ENCODE measurements around the gene CDH12.

Gene CDH12

DNA sequence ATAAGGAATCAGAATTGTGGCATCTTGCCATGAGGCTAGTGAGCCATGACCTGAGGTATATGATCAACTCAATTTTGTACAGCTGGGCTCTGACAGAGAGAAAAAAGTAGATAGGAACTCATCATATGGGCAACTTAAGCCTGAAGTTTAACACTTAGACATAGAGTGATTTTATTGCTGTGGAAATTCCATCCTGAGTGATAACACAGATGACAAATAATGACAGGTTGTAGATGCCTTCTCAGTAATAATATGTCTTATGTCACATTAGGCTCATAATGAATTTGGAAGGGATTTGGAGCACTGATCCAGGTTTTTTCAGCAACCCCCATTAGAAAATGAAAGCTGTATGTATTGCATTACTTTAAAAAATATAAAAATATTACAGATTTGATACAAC is 744.6 kb downstream of the CDH12 start:
- H3K4me1 ChIP-seq (ENCODE audit: control insufficient read depth in 2 of 2, insufficient read depth in 2 of 2, low read length in 2 of 2): no peaks in the 10 kb centered on the region
- H3K36me3 ChIP-seq (ENCODE audit: control insufficient read depth in 2 of 2, insufficient read depth in 2 of 2, low read length in 2 of 2): no peaks in the 10 kb centered on the region
- H3K27ac ChIP-seq (ENCODE audit: low read depth in 2 of 2, low read length in 2 of 2): no peak overlapping the region
- no peak overlapping the region for H3K4me3 ChIP-seq (ENCODE audit: low read length in 2 of 2)
- H3K9ac ChIP-seq (ENCODE audit: low read depth in 1 of 2, low read length in 2 of 2): no peak overlapping the region
- H3K9me3 ChIP-seq (ENCODE audit: control insufficient read depth in 2 of 2, low read length in 2 of 2): no peaks in the 10 kb centered on the region
- H3K27me3 ChIP-seq (ENCODE audit: control insufficient read depth in 2 of 2, insufficient read depth in 2 of 2, low read length in 2 of 2): no peaks in the 10 kb centered on the region

DNA sequence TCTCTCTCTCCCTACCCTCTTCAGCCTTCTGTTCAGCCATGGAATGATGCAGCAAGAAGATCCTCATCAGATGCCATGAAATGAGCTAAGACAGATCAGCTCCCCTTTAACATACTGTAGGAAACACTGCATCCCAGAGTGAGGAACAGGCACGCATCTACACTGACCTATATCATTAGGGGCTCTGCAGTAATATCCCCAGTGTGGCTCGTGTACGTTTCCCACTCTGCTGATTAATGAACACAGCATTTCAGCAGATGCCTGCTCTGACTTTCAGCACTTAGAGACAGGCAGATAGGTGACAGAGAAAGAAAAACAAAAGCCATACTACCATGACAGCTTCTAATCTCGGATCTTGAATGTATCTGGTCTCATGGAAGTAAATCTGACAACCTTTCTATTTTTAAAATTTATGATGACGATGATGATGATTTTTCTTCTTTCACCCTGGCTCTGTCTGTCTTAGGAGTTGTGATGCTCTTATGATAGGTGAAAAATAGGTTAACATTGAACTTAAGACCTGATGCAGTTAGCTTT is 750.3 kb downstream of the CDH12 start:
- Histone ChIP-seq H3K27ac (ENCODE audit: low read depth in 2 of 2, low read length in 2 of 2) (no peak overlapping the region), H3K4me3 (ENCODE audit: low read length in 2 of 2) (no peak overlapping the region), H3K9ac (ENCODE audit: low read depth in 1 of 2, low read length in 2 of 2) (no peak overlapping the region), H3K4me1 (ENCODE audit: control insufficient read depth in 2 of 2, insufficient read depth in 2 of 2, low read length in 2 of 2) (no peaks in the 10 kb centered on the region), H3K36me3 (ENCODE audit: control insufficient read depth in 2 of 2, insufficient read depth in 2 of 2, low read length in 2 of 2) (no peaks in the 10 kb centered on the region), H3K9me3 (ENCODE audit: control insufficient read depth in 2 of 2, low read length in 2 of 2) (no peaks in the 10 kb centered on the region), H3K27me3 (ENCODE audit: control insufficient read depth in 2 of 2, insufficient read depth in 2 of 2, low read length in 2 of 2) (no peaks in the 10 kb centered on the region)

DNA sequence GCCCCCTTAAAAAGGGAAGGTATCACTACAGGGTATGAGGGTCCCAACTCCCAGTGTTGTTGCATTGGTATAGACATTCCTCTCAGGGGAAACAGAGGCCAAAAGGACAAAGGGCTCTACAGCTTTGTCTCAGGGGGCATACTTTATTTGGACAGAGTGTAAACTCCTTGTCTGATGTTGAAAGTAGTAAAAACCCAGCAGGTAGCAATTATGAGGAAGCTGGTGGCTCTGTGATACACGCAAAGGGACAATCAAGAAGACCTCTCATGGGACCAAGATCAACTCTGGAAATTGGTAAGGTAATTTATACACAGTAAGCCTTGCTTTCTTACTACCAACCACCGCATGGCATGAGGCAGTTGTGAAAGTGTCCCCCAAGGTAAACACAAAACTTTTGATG is 764.6 kb downstream of the CDH12 start:
- Histone ChIP-seq H3K27me3 (ENCODE audit: control insufficient read depth in 2 of 2, insufficient read depth in 2 of 2, low read length in 2 of 2) (no peaks in the 10 kb centered on the region), H3K9ac (ENCODE audit: low read depth in 1 of 2, low read length in 2 of 2) (no peak overlapping the region), H3K4me1 (ENCODE audit: control insufficient read depth in 2 of 2, insufficient read depth in 2 of 2, low read length in 2 of 2) (no peaks in the 10 kb centered on the region), H3K9me3 (ENCODE audit: control insufficient read depth in 2 of 2, low read length in 2 of 2) (no peaks in the 10 kb centered on the region), H3K36me3 (ENCODE audit: control insufficient read depth in 2 of 2, insufficient read depth in 2 of 2, low read length in 2 of 2) (no peaks in the 10 kb centered on the region), H3K4me3 (ENCODE audit: low read length in 2 of 2) (no peak overlapping the region), H3K27ac (ENCODE audit: low read depth in 2 of 2, low read length in 2 of 2) (no peak overlapping the region)

DNA sequence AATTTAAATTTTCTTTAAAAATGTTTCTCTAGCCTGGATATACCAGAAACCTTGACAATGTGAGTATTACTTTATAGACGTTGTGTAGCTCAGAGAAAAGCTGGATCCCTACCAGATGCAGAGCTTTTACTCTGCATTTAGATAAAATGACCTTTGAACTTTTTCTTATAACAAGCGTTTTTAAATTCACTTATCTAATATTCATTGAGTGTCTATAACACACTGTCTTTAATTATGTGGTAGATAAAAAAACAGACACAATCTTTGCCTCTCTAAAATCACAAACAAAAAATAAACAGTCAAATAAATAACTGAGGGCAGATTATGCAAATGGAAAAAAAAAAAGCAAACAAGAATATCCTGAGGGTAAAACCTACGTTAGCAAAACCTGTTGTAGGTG is 773.6 kb downstream of the CDH12 start:
- no peaks in the 10 kb centered on the region for H3K9me3 ChIP-seq (ENCODE audit: control insufficient read depth in 2 of 2, low read length in 2 of 2)

DNA sequence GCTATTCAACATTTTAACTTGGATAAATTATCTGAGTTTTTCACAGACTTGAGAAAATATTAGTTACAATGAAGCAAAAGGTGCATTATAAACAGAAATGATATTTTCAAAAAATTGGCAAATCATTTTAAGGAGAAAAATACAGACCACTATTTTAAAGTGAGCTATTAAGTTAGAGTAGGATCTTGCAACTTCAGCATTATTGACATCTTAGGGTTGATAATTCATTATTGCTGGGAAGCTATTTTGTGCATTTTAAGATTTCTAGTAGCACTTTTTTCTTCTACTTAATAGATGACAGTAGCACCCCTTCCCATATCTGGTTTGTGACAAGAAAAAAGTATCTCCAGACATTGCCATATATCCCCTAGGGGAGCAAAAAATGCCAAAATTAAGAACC is 774.1 kb downstream of the CDH12 start:
- no peak overlapping the region for H3K9ac ChIP-seq (ENCODE audit: low read depth in 1 of 2, low read length in 2 of 2)
- H3K4me3 ChIP-seq (ENCODE audit: low read length in 2 of 2): no peak overlapping the region
- H3K9me3 ChIP-seq (ENCODE audit: control insufficient read depth in 2 of 2, low read length in 2 of 2): no peaks in the 10 kb centered on the region
- no peaks in the 10 kb centered on the region for H3K27me3 ChIP-seq (ENCODE audit: control insufficient read depth in 2 of 2, insufficient read depth in 2 of 2, low read length in 2 of 2)
- no peaks in the 10 kb centered on the region for H3K36me3 ChIP-seq (ENCODE audit: control insufficient read depth in 2 of 2, insufficient read depth in 2 of 2, low read length in 2 of 2)
- no peaks in the 10 kb centered on the region for H3K4me1 ChIP-seq (ENCODE audit: control insufficient read depth in 2 of 2, insufficient read depth in 2 of 2, low read length in 2 of 2)
- H3K27ac ChIP-seq (ENCODE audit: low read depth in 2 of 2, low read length in 2 of 2): no peak overlapping the region

More for the DNA sequence above, 773.6 kb downstream of the CDH12 start:
- H3K4me1 ChIP-seq (ENCODE audit: control insufficient read depth in 2 of 2, insufficient read depth in 2 of 2, low read length in 2 of 2): no peaks in the 10 kb centered on the region
- H3K4me3 ChIP-seq (ENCODE audit: low read length in 2 of 2): no peak overlapping the region
- H3K36me3 ChIP-seq (ENCODE audit: control insufficient read depth in 2 of 2, insufficient read depth in 2 of 2, low read length in 2 of 2): no peaks in the 10 kb centered on the region
- no peak overlapping the region for H3K9ac ChIP-seq (ENCODE audit: low read depth in 1 of 2, low read length in 2 of 2)
- no peaks in the 10 kb centered on the region for H3K27me3 ChIP-seq (ENCODE audit: control insufficient read depth in 2 of 2, insufficient read depth in 2 of 2, low read length in 2 of 2)
- no peak overlapping the region for H3K27ac ChIP-seq (ENCODE audit: low read depth in 2 of 2, low read length in 2 of 2)

DNA sequence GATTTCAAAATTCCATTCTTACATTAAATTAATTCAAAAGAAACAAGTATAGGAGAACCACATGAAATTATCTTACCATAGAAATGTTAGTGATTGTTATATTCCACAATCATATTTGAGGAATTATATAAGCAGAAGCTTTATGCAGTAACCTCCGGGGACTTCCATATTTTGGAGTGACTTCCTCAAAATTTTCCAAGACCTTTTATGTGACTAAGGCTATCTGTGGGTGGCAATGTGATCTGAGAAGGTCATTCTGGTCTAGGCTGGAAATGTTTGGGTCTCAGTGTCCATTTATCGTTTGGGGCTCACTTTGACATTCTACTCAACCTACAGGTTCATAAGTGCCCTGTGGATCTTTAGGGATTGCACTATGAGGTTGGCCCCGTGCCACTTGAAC is 776.6 kb downstream of the CDH12 start:
- no peak overlapping the region for H3K9ac ChIP-seq (ENCODE audit: low read depth in 1 of 2, low read length in 2 of 2)
- no peaks in the 10 kb centered on the region for H3K27me3 ChIP-seq (ENCODE audit: control insufficient read depth in 2 of 2, insufficient read depth in 2 of 2, low read length in 2 of 2)
- no peaks in the 10 kb centered on the region for H3K4me1 ChIP-seq (ENCODE audit: control insufficient read depth in 2 of 2, insufficient read depth in 2 of 2, low read length in 2 of 2)

DNA sequence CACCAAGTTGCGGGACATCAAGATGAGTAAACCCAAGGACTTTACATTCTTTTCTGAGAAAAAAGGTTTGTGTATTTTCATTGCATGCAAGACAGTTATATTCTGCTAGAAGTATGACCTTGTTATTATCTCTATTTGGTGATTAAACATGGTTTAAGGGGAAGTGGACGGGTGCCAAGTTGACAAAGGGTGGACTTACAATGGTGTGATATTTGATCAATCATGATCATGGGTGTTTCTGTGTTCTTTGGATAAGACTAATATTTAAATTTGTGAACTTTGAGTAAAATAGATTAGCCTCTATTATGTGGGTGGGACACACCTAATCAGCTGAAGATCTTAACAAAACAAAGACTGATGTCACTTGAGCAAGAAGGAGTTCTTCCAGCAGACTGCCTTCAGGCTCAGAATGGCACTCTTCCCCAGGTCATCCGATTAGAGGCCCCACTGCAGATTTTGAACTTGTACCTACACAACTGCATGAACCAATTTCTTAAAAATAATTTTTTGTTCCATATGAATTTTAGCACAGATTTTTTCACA is 782.9 kb downstream of the CDH12 start:
- H3K4me3 ChIP-seq (ENCODE audit: low read length in 2 of 2): no peak overlapping the region
- H3K27me3 ChIP-seq (ENCODE audit: control insufficient read depth in 2 of 2, insufficient read depth in 2 of 2, low read length in 2 of 2): no peaks in the 10 kb centered on the region
- H3K4me1 ChIP-seq (ENCODE audit: control insufficient read depth in 2 of 2, insufficient read depth in 2 of 2, low read length in 2 of 2): no peaks in the 10 kb centered on the region
- H3K36me3 ChIP-seq (ENCODE audit: control insufficient read depth in 2 of 2, insufficient read depth in 2 of 2, low read length in 2 of 2): no peaks in the 10 kb centered on the region
- H3K27ac ChIP-seq (ENCODE audit: low read depth in 2 of 2, low read length in 2 of 2): no peak overlapping the region
- H3K9ac ChIP-seq (ENCODE audit: low read depth in 1 of 2, low read length in 2 of 2): no peak overlapping the region
- no peaks in the 10 kb centered on the region for H3K9me3 ChIP-seq (ENCODE audit: control insufficient read depth in 2 of 2, low read length in 2 of 2)

More for the DNA sequence above, 776.6 kb downstream of the CDH12 start:
- H3K4me3 ChIP-seq (ENCODE audit: low read length in 2 of 2): no peak overlapping the region
- H3K27ac ChIP-seq (ENCODE audit: low read depth in 2 of 2, low read length in 2 of 2): no peak overlapping the region
- no peaks in the 10 kb centered on the region for H3K36me3 ChIP-seq (ENCODE audit: control insufficient read depth in 2 of 2, insufficient read depth in 2 of 2, low read length in 2 of 2)
- H3K9me3 ChIP-seq (ENCODE audit: control insufficient read depth in 2 of 2, low read length in 2 of 2): no peaks in the 10 kb centered on the region

DNA sequence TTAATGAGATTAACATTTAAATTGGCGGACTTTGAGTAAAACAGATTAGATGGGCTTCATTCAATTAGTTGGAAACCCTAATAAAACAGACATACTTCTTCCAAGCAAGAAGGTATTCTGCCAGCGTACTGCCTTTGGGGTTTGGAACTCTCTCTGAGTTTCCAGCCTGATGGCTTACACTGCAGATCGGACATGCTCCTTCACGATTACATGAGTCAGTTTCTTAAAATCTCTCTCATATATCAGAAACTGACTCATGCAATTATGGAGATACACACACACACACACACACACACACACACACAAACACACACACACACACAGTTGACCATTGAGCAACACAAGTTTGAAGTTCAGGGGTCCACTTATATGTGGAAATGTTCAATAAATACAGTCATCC is 789.4 kb downstream of the CDH12 start:
- Histone ChIP-seq H3K27me3 (ENCODE audit: control insufficient read depth in 2 of 2, insufficient read depth in 2 of 2, low read length in 2 of 2) (no peaks in the 10 kb centered on the region), H3K9me3 (ENCODE audit: control insufficient read depth in 2 of 2, low read length in 2 of 2) (no peaks in the 10 kb centered on the region), H3K9ac (ENCODE audit: low read depth in 1 of 2, low read length in 2 of 2) (no peak overlapping the region), H3K27ac (ENCODE audit: low read depth in 2 of 2, low read length in 2 of 2) (no peak overlapping the region), H3K36me3 (ENCODE audit: control insufficient read depth in 2 of 2, insufficient read depth in 2 of 2, low read length in 2 of 2) (no peaks in the 10 kb centered on the region), H3K4me1 (ENCODE audit: control insufficient read depth in 2 of 2, insufficient read depth in 2 of 2, low read length in 2 of 2) (no peaks in the 10 kb centered on the region), H3K4me3 (ENCODE audit: low read length in 2 of 2) (no peak overlapping the region)

DNA sequence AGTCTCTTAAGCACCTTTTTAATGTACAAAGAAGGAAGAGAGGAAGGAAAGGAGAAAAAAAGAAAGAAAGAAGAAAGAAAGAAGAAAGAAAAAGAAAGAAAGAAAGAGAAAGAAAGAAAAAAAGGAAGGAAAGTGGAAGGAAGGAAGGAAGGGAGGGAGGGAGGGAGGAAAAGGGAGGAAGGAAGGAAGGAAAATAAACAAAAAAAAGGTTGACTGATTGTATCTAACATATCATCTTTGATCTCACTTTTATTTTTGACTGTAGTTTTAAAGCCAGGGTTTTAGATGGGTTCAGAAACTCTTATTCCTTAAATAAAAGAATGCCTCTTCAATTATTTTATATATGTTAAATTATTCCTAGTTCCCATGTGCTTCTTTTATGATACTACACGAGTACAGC is 794.5 kb downstream of the CDH12 start:
- Histone ChIP-seq H3K4me3 (ENCODE audit: low read length in 2 of 2) (no peak overlapping the region), H3K9ac (ENCODE audit: low read depth in 1 of 2, low read length in 2 of 2) (no peak overlapping the region), H3K4me1 (ENCODE audit: control insufficient read depth in 2 of 2, insufficient read depth in 2 of 2, low read length in 2 of 2) (no peaks in the 10 kb centered on the region), H3K27ac (ENCODE audit: low read depth in 2 of 2, low read length in 2 of 2) (no peak overlapping the region), H3K27me3 (ENCODE audit: control insufficient read depth in 2 of 2, insufficient read depth in 2 of 2, low read length in 2 of 2) (no peaks in the 10 kb centered on the region), H3K36me3 (ENCODE audit: control insufficient read depth in 2 of 2, insufficient read depth in 2 of 2, low read length in 2 of 2) (no peaks in the 10 kb centered on the region), H3K9me3 (ENCODE audit: control insufficient read depth in 2 of 2, low read length in 2 of 2) (no peaks in the 10 kb centered on the region)

DNA sequence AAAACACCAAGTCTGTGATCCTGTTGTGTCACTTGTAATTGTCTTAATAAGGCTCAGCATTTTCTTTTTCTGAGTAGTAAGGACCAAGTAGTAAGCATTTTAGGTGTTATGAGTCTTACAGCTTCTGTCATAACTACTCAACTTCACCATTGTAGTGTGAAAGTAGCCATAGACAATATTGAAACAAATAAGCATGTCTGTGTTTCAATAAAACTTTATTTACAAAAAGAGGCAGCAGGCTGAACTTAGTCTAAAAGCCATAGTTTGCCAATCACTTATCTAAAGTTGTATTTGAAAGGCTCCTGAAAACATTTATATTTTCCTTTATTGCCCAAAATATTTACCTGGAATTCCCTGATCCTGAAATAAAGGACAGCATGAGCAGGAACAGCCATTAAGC is 796.1 kb downstream of the CDH12 start:
- H3K36me3 ChIP-seq (ENCODE audit: control insufficient read depth in 2 of 2, insufficient read depth in 2 of 2, low read length in 2 of 2): no peaks in the 10 kb centered on the region
- no peaks in the 10 kb centered on the region for H3K4me1 ChIP-seq (ENCODE audit: control insufficient read depth in 2 of 2, insufficient read depth in 2 of 2, low read length in 2 of 2)
- H3K4me3 ChIP-seq (ENCODE audit: low read length in 2 of 2): no peak overlapping the region
- H3K9ac ChIP-seq (ENCODE audit: low read depth in 1 of 2, low read length in 2 of 2): no peak overlapping the region
- H3K9me3 ChIP-seq (ENCODE audit: control insufficient read depth in 2 of 2, low read length in 2 of 2): no peaks in the 10 kb centered on the region
- H3K27me3 ChIP-seq (ENCODE audit: control insufficient read depth in 2 of 2, insufficient read depth in 2 of 2, low read length in 2 of 2): no peaks in the 10 kb centered on the region
- H3K27ac ChIP-seq (ENCODE audit: low read depth in 2 of 2, low read length in 2 of 2): no peak overlapping the region

DNA sequence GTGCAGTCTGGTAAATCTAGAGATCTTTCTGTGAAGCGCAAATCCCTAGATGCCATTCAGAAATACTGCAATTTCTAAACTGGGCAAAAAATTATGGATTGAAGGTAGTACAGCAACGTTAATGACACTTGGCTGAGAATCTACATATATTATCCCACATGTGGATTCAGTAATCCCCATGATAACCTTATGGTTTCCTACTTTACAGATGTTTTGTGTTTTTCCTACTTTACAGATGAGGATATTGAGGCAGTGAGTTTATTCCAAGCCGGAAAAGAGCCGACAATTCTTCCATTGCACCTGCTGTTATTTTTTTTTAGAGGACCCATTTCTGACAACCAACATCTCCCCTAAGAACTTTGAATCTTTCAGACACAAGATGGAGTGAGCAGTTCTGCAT is 796.5 kb downstream of the CDH12 start:
- Histone ChIP-seq H3K4me3 (ENCODE audit: low read length in 2 of 2) (no peak overlapping the region), H3K4me1 (ENCODE audit: control insufficient read depth in 2 of 2, insufficient read depth in 2 of 2, low read length in 2 of 2) (no peaks in the 10 kb centered on the region), H3K9me3 (ENCODE audit: control insufficient read depth in 2 of 2, low read length in 2 of 2) (no peaks in the 10 kb centered on the region), H3K27ac (ENCODE audit: low read depth in 2 of 2, low read length in 2 of 2) (no peak overlapping the region), H3K36me3 (ENCODE audit: control insufficient read depth in 2 of 2, insufficient read depth in 2 of 2, low read length in 2 of 2) (no peaks in the 10 kb centered on the region), H3K27me3 (ENCODE audit: control insufficient read depth in 2 of 2, insufficient read depth in 2 of 2, low read length in 2 of 2) (no peaks in the 10 kb centered on the region), H3K9ac (ENCODE audit: low read depth in 1 of 2, low read length in 2 of 2) (no peak overlapping the region)

Data from mucosa of rectum (tissue), 2 donors.